Body of pancreas (tissue), 4 donors: ENCODE measurements around the gene WIF1.
A peak's percentile ranks its signal among the peaks of the same experiment; 100 is the strongest.

Experiments used
- CTCF ChIP-seq, 7 experiments: fragments of 450-650 bp in 4 of 7; fragments of 200-600 bp in 3 of 7; sonication (generic) in 3 of 7; IDR thresholded peaks; one replicate each; pipeline ENCODE4 v1.5.1; 2016 to 2019; ENCODE audit warnings: antibody characterized with exemption in 7 of 7
- POLR2A ChIP-seq, 3 donors: fragments of 450-650 bp; IDR thresholded peaks; one replicate each; pipeline ENCODE4 v1.6.1; 2016; ENCODE audit warnings: antibody characterized with exemption in 3 of 3, mild to moderate bottlenecking in 2 of 3

- peak in 2 of 7 experiments; percentile 5 to 15 for TF ChIP-seq CTCF (IDR thresholded peaks at IDR 0.05)
- TF ChIP-seq POLR2A (IDR thresholded peaks at IDR 0.05), result peak; percentile 94 to 98 (median 97)
Observed at GRCh38 chr12:65169320-65170208, 48.5 kb upstream of the WIF1 start, which contains the start of gene LEMD3.
